DMS114 treated with DMSO at 0.1 percent for 48 hours (cell line): ENCODE results near the gene SORD.

Source experiments
- DNase-seq: peaks from one replicate; lab custom pipeline; 2025; ENCODE audit not compliant: unreplicated experiment; lab: John Stamatoyannopoulos, UW

The SORD gene

DNA sequence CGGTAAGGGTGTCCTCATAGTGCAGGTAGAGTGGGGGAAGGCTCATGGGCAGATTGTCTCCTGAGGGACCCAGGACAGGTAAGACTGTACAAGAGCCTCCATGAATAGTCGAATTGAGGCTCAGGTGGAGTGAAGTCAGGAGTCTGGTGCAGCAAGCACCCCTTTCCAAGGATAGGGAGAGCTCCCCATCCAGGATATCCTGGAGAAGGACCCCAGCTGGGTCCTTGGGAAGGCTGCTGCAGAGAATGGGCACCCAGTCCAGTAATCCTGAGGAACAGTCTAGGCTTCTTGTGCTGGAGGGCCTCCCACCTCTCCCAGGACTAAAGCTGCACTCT is 91.7 kb downstream of the SORD start:
- no peak for DNase-seq

DNA sequence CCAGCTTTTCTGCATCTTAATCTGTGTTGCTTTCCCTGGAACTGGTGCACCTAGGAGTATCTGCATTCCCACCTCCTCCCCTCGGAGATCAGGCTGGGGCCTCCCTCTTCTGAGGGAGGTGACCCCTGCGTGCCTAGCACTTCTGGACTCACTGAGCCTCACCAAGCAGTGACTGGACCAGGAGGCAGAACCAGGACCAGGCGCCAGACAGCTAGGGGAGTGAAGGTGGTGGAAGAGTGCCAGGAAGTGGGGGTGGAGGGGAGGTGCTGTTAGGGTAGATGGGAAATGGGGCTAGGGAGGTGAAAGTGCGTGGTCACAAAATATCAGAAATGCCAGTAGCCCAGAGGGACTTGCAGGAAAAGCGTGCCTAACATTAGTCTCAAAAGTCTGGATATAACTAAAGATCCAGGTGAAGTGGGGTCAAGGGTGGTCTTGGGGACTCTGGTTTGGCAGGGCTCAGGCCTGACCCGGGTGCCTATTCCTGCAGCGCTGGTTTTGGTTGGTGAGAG is 92.4 kb downstream of the SORD start:
- no peak for DNase-seq

DNA sequence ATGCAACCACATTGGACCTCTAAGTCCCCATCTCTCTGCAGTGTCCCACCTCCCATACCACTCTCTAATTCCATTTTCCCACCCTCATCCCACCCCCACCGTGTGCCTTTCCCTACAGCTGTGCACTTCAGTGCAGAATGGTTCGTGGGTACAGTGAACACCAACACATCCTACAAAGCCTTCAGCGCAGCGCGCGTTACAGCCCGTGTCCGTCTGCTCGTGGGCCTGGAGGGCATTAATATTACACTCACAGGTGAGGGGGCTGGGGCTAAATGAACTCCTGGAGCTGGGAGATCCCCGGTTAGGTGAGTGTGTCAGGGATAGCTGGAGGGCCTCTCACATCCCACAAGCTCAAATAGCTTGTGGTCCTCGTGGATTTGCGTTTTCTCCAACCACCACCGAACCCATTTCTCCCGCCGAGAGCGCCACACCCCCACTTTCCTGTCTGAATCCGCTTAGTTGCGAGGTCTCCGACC is 93.0 kb downstream of the SORD start:
- DNase-seq: no peak

DNA sequence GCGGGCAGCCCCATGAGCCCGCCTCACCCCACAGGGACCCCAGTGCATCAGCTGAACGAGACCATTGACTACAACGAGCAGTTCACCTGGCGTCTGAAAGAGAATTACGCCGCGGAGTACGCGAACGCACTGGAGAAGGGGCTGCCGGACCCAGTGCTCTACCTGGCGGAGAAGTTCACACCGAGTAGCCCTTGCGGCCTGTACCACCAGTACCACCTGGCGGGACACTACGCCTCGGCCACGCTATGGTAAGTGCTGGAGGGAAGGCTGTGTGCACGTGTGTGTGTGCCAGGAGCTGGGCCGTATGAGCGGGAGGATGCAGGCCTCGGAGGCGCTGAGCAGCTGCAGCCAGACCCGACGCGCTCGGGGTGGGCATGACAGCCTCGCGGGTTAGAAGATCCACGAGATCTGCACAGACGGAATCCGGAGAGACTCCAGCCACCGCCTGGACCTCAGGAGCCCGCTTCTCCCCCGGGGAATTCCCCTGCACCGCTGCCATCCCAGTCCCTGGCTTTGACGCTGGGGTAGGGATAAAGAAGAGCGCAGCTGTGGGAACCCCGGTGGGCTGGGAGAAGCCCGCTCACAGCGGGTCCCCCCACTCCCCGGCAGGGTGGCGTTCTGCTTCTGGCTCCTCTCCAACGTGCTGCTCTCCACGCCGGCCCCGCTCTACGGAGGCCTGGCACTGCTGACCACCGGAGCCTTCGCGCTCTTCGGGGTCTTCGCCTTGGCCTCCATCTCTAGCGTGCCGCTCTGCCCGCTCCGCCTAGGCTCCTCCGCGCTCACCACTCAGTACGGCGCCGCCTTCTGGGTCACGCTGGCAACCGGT is 93.7 kb downstream of the SORD start:
- DNase-seq: no peak

DNA sequence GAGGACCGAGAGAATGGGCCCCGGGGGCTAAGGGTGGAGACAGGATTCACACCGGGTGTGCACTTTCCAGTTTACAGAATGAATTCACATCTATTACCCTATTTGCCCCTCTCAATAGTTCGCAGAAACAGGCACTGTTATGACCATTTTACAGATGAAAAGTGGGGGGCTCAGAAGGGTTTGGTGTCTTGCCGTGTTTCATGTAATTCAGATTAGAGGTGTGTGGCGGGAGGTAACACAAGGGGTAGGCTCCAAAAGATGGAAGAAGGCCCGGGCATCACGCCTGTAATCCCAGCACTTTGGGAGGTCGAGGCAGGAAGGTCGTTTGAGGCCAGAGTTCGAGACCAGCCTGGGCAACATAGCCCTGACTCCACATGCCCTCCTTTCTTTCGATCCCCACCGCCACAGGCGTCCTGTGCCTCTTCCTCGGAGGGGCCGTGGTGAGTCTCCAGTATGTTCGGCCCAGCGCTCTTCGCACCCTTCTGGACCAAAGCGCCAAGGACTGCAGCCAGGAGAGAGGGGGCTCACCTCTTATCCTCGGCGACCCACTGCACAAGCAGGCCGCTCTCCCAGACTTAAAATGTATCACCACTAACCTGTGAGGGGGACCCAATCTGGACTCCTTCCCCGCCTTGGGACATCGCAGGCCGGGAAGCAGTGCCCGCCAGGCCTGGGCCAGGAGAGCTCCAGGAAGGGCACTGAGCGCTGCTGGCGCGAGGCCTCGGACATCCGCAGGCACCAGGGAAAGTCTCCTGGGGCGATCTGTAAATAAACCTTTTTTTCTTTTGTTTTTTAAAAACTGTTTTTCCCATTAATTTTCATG is 94.5 kb downstream of the SORD start:
- no peak for DNase-seq

DNA sequence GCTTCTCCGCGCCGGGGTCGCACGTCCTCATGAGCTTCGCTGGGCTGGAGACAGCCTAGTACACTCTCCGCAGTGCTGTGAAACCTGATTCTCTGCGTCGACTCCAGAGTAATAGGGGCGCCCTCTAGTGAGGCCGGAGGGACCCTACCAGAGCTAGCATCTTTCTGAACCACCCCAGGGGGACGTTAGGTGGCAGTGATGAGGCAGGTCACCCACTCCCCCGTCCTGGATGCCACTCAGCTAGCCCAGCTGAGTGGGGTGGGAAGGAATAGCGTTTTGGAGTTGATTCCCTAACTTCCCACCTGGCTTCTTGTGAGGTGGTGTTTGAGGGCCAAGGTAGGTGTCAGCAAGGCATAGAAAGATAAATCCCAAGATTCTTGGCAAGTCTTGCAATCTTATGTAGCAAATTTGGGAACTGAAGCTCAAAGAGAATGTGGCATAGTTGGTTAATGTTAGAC is 95.2 kb downstream of the SORD start:
- DNase-seq: peak; percentile 85

DNA sequence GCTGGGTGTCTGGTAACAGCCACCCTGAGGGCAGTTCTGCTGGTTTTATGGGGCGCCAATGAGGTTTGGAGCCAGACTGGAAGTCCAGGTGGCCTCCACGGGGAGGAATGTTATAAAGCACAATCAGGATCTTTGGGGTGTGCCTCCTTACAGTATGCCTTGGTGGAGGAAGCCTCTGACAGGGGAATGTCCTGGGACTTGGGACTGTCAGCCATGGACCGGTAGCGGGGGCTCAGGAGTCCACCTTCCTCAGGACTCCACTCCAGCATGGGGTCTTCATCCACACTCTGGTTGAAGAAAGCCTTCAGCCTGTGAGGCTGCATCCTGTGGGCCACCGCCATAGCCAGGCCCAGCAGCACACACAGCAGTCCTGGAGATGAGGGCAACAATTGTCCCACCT is 96.0 kb downstream of the SORD start:
- DNase-seq: no peak

DNA sequence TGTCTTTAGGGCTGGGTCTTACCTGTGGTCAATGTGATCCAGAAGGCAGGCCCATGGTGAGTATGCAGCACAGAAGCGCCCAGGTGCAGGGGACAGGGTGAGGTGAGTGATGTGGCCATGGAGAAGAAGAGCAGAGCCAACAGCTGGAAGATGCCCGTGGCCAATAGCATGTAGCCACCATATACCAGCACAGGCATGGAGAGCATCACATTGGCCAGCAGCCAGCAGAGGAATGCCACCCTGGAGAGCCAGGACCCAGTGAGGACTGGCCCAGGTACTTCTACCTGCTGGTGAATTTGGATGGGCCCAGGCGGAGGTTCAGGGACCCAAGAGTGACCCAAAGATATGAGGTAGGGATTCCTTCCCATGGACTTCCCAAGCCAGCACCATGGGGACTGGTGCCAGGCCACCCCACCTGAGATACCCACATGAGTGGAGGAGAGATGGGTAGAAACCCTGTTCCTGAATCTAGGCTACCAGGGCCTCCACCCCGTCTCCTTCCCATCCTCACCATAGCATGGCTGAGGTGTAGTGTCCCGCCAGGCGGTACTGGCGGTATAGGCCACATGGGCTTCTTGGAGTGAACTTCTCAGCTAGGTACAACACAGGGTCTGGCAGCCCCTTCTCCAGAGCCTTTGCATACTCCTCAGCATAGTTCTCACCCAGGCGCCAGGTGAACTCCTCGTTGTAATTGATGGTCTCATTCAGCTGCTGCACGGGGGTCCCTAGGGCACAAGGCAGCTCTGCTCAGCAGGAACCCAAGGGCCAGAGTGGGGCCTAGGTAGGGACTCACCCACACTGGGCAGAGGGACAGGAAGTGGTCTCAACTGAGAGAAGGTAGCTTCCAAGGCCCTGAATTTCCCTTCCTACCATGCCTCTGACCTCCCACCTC is 97.3 kb downstream of the SORD start:
- no peak for DNase-seq

DNA sequence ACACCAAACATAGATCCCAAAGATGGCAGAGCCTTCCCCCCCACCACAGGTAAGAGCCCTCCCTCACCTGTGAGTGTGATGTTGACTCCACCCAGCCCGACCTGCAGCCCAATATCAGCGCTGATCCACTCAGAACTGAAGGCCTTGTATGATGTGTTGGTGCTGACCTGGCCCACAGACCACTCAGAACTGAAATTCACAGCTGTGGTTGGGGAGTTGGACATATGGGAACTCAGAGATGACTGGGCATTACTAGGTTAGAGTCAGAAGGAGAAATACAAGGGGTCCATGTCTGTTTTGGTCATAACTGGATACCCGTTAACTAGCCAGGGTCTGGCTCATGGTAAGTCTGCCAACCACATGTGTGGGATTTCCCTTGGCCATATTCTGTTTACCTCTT is 98.0 kb downstream of the SORD start:
- DNase-seq: no peak

DNA sequence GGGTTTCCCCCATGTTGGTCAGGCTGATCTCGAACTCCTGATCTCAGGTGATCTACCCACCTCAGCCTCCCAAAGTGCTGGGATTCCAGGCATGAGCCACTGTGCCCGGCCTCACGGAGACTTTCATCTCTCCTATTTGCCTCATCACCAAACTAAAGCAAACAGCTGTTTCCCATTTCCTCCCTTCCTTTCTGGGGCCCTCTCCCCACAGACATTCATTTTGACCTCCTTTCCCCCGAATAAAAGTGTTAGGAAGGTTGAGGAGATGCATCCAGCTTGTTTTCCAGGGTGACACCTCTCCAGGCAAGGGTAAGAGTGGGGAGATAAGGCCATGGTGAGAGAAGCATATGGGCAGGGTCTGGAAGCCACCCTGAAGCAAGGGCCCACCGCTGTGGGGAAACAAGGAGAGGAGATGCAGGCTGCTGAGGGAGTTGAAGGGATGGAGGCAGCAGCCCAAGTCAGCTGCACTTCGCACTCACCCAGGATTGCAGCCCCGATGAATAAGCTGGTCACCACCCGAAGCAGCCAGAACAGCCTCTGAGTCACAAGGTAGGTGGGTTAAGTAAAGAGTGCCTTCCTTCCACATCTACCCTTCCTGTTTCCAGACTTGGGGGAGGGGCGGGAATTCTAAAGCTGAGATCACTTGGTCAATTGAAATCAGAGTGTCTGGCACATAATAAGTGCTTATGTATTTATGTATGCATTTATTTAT is 98.9 kb downstream of the SORD start:
- DNase-seq: no peak

DNA sequence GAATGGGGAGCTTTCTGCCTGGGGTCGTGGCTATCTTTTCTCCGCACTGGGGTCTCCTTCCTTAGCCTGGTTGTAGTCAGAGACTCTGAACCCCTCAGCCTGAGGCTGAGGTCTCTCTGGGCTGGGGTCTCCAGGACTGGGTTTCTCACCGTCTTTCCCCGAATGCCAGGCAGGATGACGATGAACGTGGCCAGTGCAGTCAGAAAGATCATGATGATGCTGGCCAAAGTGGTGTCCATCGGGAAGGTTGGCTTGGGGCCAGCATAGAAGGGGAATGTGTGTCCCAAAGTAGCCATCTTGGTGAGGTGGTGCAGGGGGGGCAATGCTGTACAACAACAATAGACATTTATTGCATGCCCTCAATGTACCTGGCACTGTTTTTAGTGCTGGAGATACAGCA is 99.7 kb downstream of the SORD start:
- DNase-seq: no peak

DNA sequence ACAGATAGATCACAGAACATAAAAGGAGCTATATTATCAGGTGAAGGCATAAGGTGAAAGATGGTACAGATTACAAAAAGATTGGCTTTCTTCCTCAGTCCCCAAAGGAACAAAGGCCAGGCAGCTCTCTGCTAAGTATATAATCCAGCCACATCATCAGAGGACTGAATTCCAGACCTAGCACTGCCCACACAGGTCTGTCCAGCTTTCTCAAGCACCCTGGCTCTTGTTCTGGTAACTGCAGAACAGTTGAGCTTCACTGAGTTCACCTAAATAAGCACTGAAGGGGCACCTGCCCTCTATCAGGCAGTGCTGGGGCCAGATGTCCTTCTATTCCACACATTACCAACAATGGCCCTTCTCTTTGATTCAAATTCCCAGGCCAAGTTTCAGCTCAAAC is 100.4 kb downstream of the SORD start:
- no peak for DNase-seq

DNA sequence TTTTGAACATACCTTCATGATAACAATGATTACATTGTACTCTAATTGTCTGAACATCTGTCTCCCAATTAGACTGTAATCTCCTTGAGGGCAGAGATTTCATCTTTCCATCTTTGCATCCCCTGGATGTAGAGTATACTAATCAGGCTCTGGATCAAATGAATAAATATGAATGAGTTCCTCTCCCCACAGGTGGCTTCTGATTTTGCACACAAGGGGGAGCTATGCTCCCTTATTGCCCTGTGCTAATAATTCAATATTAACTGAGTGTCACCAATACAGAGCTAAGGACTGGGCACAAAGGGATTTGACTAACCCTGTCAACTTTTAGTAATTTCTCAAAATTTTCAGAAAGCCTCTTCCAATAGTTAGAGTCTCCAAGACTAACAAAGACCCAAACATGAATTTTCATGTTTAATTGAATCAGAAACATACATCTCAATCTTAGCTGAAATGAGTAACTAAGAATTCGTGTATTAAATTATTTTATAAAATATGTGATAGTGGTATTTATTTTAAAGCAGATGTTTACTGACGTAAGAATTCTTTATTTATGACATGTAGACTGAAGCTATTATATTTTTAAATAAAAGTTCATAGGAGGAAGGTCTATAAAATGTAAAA is 103.7 kb downstream of the SORD start:
- DNase-seq: peak; percentile 17
